NCI-H2029 treated with DMSO at 0.1 percent for 48 hours (cell line): ENCODE results near the gene OR2T33.
"Not testable (repeated sequence)": the region's sequence is repeated elsewhere in the genome, so short reads cannot be mapped to it uniquely, and the experiment has no call there.

Experiments
- DNase-seq: peaks from one replicate; lab custom pipeline; 2025; lab: John Stamatoyannopoulos, UW

OR2T33 gene, protein sequence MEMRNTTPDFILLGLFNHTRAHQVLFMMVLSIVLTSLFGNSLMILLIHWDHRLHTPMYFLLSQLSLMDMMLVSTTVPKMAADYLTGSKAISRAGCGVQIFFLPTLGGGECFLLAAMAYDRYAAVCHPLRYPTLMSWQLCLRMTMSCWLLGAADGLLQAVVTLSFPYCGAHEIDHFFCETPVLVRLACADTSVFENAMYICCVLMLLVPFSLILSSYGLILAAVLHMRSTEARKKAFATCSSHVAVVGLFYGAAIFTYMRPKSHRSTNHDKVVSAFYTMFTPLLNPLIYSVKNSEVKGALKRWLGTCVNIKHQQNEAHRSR

DNA sequence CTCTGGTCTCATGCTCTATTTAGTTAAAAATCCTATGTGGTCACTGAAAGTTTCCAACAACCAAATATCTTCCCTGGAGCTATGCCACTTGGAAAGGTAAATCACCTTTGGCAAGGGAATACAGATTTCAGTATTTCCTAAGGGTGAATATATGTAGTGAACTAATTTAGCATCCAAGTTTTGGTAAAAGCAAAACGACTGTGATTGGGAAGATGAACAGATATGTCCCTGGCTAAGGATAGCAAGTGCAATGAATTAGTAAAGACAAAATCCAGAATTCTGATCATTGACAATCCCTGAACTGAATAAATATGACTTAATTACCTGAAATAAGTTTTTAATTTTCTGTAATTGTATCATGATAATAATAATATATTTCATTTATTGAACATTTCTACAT lies at the start of gene OR2T33:
TSS of gene OR2T33 (minus strand) at position 101 of the 400 bp plus-strand sequence. CDS start 4,162 bp downstream, outside the sequence.
- DNase-seq, result no peak

DNA sequence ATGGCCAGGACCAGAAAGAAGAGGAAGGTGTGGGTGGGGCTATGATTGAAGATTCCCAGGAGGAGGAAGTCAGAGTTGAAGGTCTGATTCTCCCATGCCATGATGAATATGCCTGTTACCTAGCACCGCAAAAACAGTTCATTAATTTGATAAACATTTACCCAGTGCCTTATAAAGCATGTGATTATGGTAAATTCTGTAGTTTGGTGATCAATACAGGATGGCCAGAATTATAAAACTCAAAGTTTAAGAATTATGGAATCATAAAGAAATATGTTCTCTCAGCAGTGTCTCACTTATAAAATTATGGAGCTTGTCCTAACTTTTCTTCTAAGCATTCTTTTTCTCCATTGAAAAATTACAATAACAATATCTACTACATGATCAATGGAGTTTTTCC lies 46.7 kb upstream of the OR2T33 start, which contains the start of gene OR2M7:
TSS of gene OR2M7 (minus strand) at position 101 of the 400 bp plus-strand sequence. CDS start at position 101, 0 bp downstream.
- no peak for DNase-seq

DNA sequence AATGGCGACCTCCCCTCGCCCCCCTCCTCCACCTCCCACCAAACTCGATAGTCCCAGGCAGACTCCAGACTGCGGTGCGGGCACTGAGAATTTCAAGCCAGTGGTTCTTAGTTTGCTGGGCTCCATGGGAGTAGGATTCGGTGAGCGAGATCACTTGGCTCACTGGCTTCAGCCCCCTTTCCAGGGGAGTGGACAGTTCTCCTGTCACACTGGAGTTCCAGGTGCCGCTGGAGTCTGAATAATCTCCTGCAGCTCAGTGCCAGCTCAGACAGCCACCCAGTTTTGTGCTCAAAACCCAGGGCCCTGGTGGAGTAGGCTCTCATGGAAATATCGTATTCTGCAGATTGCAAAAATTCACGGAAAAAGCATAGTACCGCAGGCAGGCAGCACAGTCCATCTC lies 39.0 kb upstream of the OR2T33 start:
- no peak for DNase-seq

DNA sequence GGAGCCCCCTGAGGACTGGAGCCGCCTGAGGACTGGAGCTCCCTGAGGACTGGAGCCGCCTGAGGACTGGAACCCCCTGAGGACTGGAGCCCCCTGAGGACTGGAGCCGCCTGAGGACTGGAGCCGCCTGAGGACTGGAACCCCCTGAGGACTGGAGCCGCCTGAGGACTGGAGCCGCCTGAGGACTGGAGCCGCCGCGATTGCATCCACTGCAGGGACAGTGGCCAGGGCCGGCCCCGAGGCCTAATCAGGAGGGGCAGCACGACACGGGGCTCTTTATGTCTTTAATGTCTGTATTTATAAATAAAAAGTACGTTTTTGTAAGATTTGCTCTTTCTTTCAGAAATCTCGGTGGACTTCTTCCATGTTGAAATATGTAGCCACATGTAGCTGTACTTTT lies 29.0 kb upstream of the OR2T33 start:
- not testable (repeated sequence) for DNase-seq

DNA sequence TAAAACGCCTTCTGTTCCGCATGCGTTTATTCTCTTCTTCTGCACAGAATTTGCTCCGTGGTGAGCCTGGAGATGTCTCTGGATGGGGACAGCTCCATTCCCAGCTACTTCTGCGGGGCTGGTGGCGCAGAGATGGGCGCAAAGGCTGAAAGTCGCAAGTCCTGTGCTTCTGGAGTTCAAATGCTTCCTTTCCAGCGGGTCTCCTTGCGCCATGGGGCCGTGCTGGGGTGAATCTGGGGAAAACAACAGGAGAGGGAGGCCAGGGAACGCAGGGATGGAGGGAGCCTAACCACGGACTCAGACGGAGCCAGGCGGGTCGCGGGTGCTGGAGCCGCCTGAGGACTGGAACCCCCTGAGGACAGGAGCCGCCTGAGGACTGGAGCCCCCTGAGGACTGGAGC lies 28.3 kb upstream of the OR2T33 start:
- DNase-seq, result no peak

DNA sequence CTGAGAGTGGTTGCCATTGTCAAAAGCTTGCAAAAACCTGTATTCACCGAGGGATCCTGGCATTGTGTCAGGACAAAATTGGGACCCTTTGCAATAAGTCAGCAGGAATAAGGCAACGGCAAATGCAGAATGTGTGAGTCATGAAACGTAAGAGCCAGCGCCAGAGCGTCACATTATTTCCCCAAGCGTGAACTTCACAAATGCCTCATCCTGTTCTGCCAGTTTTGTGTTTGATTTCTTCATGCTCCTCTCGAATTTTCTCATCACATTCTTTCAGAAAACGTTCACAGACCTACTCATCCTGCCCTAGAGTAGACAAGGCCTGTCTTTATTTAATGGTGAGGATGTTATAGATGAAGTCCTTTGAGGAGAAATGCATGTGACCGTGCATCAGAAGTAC lies 27.9 kb upstream of the OR2T33 start:
- not testable (repeated sequence) for DNase-seq

DNA sequence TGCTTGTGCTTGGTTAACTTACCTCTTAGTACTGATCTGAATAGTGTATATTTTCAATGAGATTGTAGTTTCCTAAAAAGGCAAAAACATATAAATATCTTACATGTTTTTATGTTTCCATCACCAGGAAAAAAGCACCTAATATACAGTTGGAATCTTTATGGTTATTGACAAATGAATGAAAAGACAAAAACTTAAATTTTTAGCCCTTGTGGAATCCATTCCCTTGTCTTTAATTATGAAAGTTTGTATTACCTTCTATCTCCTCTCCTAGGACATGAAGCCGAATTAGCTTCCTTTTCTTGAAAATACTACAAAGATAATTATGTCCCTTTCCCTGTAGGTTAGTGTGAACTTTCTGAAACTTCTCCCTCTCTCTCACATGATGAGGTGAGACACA lies 25.5 kb upstream of the OR2T33 start, which contains the start of gene OR2T12:
TSS of gene OR2T12 (minus strand) at position 101 of the 400 bp plus-strand sequence. CDS start 7,846 bp downstream, outside the sequence.
- DNase-seq, result no peak

DNA sequence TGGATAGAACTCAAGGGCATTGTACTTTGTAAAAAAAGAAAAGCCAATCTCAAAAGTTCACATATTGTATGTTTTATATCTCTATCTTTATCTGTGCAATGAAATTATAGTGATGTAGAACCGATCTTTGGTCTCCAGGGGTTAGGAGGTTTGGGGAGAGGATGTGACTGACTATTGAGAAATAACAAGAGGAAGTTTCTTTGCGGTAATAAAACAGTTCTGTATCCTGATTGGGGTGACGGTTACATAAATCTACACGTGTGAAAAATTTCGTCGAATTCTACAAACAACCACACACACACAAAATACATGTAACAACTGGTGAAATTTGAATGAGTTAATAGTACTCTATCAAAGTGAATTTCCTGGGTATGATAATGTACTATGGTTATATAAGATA lies 10.6 kb upstream of the OR2T33 start:
- DNase-seq, result no peak

DNA sequence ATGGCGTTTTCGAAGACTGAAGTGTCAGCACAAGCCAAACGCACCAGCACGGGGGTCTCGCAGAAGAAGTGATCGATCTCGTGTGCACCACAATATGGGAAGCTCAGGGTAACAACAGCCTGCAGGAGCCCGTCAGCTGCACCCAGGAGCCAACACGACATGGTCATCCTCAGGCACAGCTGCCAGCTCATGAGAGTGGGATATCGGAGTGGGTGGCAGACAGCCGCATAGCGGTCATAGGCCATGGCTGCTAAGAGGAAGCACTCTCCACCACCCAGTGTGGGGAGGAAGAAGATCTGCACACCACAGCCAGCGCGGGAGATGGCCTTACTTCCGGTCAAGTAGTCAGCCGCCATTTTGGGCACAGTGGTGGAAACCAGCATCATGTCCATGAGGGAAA lies 4.6 kb downstream of the OR2T33 start:
- DNase-seq, result not testable (repeated sequence)

DNA sequence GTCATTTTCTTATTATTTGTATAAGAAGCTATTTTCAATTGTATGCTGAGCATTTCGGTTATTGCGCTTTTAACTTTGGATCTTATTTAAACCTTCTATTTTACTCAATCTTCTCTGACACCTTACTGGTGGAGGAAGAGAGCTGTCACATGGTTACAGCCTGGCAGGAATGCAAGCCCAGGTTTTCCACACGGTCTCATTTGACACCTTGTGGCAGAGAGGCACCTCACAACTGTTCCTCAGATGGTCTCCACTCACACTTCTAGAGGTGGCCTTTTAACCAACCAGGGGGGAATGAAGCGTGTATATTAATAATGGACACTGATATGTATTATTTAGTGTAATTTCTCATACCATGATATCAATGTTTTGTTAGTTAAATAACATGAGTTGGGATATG lies 9.6 kb downstream of the OR2T33 start:
- no peak for DNase-seq

DNA sequence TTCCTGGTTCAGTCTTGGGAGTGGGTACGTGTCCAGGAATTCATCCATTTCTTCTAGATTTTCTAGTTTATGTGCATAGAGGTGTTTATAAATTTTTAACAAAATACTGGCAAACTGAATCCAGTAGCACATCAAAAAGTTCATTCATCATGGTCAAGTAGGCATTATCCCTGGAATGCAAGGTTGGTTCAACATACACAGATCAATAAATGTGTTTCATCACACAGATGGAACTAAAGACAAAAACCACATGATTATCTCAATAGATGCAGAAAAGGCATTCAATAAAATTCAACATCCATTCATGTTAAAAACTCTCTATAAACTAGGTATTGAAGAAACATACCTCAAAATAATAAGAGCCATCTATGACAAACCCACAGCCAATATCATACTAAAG lies 18.5 kb downstream of the OR2T33 start:
- DNase-seq, result not testable (repeated sequence)

DNA sequence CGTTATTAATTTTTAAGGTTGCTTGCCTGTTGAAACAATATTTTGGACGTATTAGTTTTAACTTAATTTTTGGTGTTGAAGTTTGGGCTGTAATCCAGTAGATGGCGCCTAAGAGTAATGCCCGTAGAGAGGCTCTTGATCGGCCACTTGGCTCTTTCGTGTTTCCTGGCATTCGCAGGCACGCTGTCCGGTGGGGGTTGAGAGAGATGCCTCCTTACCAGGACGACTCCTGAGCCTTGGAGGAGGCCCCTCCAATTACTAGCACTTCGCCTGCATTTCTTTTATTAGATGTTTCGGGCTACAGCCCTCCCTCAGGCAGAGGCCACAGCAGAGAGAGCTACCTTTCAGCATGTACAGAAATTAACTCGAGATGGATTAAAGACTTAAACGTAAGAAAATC lies 34.6 kb downstream of the OR2T33 start:
- DNase-seq, result peak; percentile 36

DNA sequence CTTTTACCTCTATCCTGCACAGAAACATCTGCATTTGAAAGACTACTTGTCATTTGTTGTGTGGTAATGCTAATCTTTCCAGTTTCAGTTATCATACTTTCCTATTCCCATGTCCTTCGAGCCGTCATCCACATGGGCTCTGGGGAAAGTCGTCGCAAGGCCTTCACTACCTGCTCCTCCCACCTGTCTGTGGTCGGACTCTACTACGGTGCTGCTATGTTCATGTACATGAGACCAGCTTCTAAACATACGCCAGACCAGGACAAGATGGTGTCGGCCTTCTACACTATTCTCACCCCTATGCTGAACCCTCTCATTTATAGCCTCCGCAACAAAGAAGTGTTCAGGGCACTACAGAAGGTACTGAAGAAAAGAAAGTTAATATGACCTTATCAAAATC lies 38.3 kb downstream of the OR2T33 start:
- no peak for DNase-seq

DNA sequence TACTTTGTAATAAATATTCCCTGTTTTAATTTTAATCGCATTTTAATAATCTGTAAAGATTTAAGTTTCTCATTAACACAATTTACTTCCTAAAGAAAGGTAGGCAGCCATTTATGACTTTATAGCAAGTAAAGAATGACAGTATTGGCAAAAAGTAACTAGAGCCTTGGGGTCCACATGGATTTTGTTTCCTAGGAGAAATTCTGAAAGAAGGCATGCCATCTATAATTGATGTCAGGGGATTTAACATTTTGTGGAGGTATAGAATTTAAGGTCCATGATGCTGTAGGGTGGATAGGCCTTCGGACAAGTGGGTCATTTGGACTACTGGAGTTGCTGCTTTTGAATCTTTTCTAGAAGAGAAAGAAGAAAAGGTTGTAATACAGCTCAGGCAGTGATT lies 46.7 kb downstream of the OR2T33 start, which contains the start of gene OR2M4:
TSS of gene OR2M4 (plus strand) at position 301 of the 400 bp plus-strand sequence. CDS start 7,512 bp downstream, outside the sequence.
- no peak for DNase-seq

DNA sequence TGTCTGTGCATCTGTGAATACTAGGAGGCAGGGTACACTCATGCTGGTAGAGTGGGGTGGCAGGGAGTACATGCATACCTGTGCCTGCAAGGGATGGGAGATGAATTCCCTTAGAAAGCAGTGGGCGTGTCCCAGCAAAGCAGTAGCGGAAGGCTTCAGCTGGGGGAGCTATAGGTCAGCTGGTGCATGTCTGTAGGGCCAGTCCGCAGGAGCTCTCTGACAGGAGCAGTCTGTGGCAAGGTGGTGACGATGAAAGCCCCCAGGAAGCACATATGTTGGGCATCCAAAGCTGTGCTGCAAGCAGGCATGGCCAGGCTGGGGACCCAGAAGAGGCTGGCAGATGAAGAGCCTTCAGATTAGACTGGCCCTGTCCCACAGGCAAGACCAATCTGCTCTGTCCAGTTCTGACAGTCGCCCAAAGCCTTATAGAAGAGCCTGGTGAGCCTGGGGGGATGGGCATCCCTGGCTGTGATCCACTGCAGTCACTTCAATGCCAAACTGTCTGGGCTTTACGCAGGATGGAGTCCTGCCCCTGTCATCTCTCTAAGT lies 48.3 kb downstream of the OR2T33 start:
- DNase-seq, result no peak

DNA sequence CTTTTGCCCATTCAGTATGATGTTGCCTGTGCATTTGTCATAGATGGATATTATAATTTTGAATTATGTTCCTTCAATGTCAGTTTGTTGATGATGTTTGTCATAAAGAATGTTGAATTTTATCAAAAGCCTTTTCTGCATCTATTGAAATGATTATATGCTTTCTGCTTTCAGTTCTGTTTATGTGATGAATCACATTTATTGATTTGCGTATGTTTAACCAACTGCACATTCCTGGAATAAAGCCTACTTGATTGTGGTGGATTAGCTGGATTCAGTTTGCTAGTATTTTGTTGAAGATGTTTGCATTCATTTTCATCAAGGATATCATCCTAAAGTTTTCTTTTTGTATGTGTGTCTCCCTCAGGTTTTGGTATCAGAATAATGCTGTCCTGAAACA lies 52.2 kb downstream of the OR2T33 start:
- no peak for DNase-seq
